BLaER1 treated with 17β-estradiol and CSF1 and Interleukin-3, amounts not matched to agents 10 nM and 100 nM (cell line): Measurements from ENCODE around the gene C9orf72.
"Not testable (repeated sequence)": the region's sequence is repeated elsewhere in the genome, so short reads cannot be mapped to it uniquely, and the experiment has no call there.

Source experiments
- H3K27ac ChIP-seq, 11 experiments: shearing (Covaris generic); formaldehyde crosslinking; 2 replicates each; pipeline ENCODE4 v1.8.1; 2022
- H3K27me3 ChIP-seq, 11 experiments: shearing (Covaris generic); formaldehyde crosslinking; 2 replicates each; pipeline ENCODE4 v1.8.1; 2022
- H3K36me3 ChIP-seq, 11 experiments: shearing (Covaris generic); formaldehyde crosslinking; 2 replicates each; pipeline ENCODE4 v1.8.1; 2022
- H3K4me1 ChIP-seq, 10 experiments: shearing (Covaris generic); formaldehyde crosslinking; 2 replicates each; pipeline ENCODE4 v1.8.1; 2022
- H3K4me2 ChIP-seq, 11 experiments: shearing (Covaris generic); formaldehyde crosslinking; 2 replicates each; pipeline ENCODE4 v1.8.1; 2022
- H3K4me3 ChIP-seq, 10 experiments: shearing (Covaris generic); formaldehyde crosslinking; 2 replicates each; pipeline ENCODE4 v1.8.1; 2022
- H3K9ac ChIP-seq, 11 experiments: shearing (Covaris generic); formaldehyde crosslinking; 2 replicates each; pipeline ENCODE4 v1.8.1; 2022
- H3K9me3 ChIP-seq, 11 experiments: shearing (Covaris generic); formaldehyde crosslinking; replicated peaks in 1 of 11; 2 replicates each; pipeline ENCODE4 v1.8.1; 2022
- H4K20me1 ChIP-seq, 11 experiments: shearing (Covaris generic); formaldehyde crosslinking; 2 replicates each; pipeline ENCODE4 v1.8.1; 2022
- Cebpa-rat ChIP-seq, 11 experiments: shearing (Covaris generic); IDR thresholded peaks; 2 replicates each; pipeline ENCODE4 v1.8.1; 2022

Gene C9orf72

DNA sequence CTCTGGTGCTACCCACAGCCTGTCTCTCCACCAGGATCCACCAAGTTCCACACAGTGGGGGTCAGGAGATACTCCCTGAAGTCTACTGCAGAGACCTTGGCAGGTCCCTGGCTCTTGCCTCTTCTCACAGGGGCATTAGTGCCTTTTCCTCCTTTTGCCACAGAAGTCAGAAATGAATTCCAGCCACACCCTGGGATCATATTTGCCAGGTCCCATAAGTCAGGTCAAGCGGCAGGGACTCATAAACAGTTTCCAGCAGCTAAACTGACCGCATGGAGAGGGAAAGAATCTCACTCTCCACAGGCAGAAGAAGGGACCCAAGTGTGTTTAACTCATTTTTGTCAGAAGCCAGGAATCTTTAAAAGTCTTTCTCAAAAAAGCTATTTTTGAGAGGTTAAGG lies 62.5 kb downstream of the C9orf72 start:
- Histone ChIP-seq H3K4me3 (no peak overlapping the region), H3K27me3 (no peaks in the 10 kb centered on the region), H3K9me3 (0 out of 22 replicates have a peak, but pooled peaks cover 0 to 4% (median 0%) of the 10 kb centered on the region in 11 experiments), H3K4me2 (no peak overlapping the region), H3K9ac (no peak overlapping the region), H3K36me3 (peaks cover 0 to 31% (median 0%) of the 10 kb centered on the region in 11 experiments; a peak in 3 of 22 replicates), H3K27ac (no peak overlapping the region), H4K20me1 (peaks cover 0 to 80% (median 0%) of the 10 kb centered on the region in 11 experiments; a peak in 3 of 22 replicates), H3K4me1 (peaks cover 0 to 20% (median 0%) of the 10 kb centered on the region in 10 experiments; a peak in 7 of 20 replicates)
- TF ChIP-seq Cebpa-rat (IDR thresholded peaks at IDR 0.05), result no peak

DNA sequence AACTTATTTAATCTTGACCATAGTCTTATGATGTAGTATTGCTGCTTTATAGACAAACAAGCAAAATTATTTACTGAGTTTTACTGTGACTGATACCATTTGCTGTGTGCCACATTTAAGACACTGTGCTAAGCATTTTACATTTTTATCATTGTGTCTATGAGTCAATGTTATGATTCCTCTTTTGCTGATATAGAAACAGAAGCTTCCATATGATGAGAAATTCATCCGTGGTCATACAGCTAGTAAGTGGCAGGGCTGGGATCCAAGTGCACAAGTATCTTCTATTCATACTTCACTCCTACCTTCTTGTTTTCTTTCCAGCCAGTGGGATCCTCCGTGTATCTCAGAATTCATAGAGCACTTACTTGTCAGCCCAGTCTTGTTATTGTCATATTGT lies 66.3 kb downstream of the C9orf72 start:
- H3K4me1 ChIP-seq, result peaks cover 0 to 46% (median under 1%) of the 10 kb centered on the region in 10 experiments; a peak in 8 of 20 replicates
- H3K27ac ChIP-seq, result no peak overlapping the region
- no peak overlapping the region for H3K4me3 ChIP-seq
- no peaks in the 10 kb centered on the region for H3K9me3 ChIP-seq
- no peak for TF ChIP-seq Cebpa-rat (IDR thresholded peaks at IDR 0.05)
- H3K36me3 ChIP-seq, result peaks cover 0 to 20% (median 0%) of the 10 kb centered on the region in 11 experiments; a peak in 3 of 22 replicates
- peak overlapping the region in 2 of 11 experiments; percentile 46 to 60; a peak in 4 of 22 replicates for H3K4me2 ChIP-seq
- H3K27me3 ChIP-seq, result no peaks in the 10 kb centered on the region
- peaks cover 0 to 62% (median 0%) of the 10 kb centered on the region in 11 experiments; a peak in 2 of 22 replicates for H4K20me1 ChIP-seq
- H3K9ac ChIP-seq, result no peak overlapping the region

- Histone ChIP-seq H3K4me3 (no peak overlapping the region), H3K4me1 (peaks cover 0 to 57% (median 3%) of the 10 kb centered on the region in 10 experiments; a peak in 9 of 20 replicates), H3K36me3 (peaks cover 0 to 13% (median 0%) of the 10 kb centered on the region in 11 experiments; a peak in 3 of 22 replicates), H4K20me1 (peaks cover 0 to 52% (median 0%) of the 10 kb centered on the region in 11 experiments; a peak in 2 of 22 replicates), H3K4me2 (no peak overlapping the region), H3K9ac (no peak overlapping the region), H3K27ac (no peak overlapping the region), H3K9me3 (peaks cover 0 to 6% (median 0%) of the 10 kb centered on the region in 11 experiments; a peak in 2 of 22 replicates), H3K27me3 (no peaks in the 10 kb centered on the region)
- TF ChIP-seq Cebpa-rat (IDR thresholded peaks at IDR 0.05), result no peak
Observed at GRCh38 chr9:27505744-27506161, 67.5 kb downstream of the C9orf72 start.

- Histone ChIP-seq H4K20me1 (peaks cover 0 to 42% (median 0%) of the 10 kb centered on the region in 11 experiments; a peak in 2 of 22 replicates), H3K9ac (no peak overlapping the region), H3K4me1 (peaks cover 0 to 66% (median 14%) of the 10 kb centered on the region in 10 experiments; a peak in 14 of 20 replicates), H3K4me2 (peak overlapping the region in 1 of 11 experiments; percentile 4; a peak in 2 of 22 replicates), H3K4me3 (no peak overlapping the region), H3K27me3 (no peaks in the 10 kb centered on the region), H3K9me3 (peaks cover 0 to 6% (median 0%) of the 10 kb centered on the region in 11 experiments; a peak in 2 of 22 replicates), H3K36me3 (peaks cover 0 to 10% (median 0%) of the 10 kb centered on the region in 11 experiments; a peak in 2 of 22 replicates), H3K27ac (no peak overlapping the region)
- no peak for TF ChIP-seq Cebpa-rat (IDR thresholded peaks at IDR 0.05)
Observed at GRCh38 chr9:27504259-27504658, 69.0 kb downstream of the C9orf72 start.

DNA sequence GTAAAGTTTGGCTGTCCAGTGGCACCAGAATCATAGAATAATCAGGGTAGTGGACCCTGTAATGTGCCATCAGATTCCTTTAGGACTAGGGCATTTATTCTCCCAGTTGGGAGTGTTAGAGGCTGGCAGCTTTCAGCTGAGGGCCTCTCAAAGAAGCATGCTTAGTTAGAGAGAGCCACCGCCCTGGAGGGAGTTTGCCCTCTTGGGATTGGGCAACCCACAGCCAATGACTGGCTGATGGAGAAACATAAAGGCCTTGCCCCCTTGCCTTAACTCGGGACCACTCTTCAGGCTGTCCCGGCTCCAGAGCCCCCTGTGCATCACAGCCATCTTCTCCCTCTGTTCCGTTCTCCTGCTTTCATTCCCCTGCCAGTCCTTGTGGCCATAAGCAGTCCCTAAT lies 69.7 kb downstream of the C9orf72 start:
- no peak overlapping the region for H3K27ac ChIP-seq
- TF ChIP-seq Cebpa-rat (IDR thresholded peaks at IDR 0.05), result no peak

GRCh38 chr9:27500902-27501301 lies 72.4 kb downstream of the C9orf72 start:
- H3K4me3 ChIP-seq, H3K27me3 ChIP-seq, H3K36me3 ChIP-seq, H3K27ac ChIP-seq, H3K9ac ChIP-seq, H3K9me3 ChIP-seq: not testable (repeated sequence)
- peak overlapping the region in 1 of 11 experiments; percentile 44; a peak in 1 of 22 replicates for H3K4me2 ChIP-seq
- H3K4me1 ChIP-seq, result peaks cover 0 to 79% (median 20%) of the 10 kb centered on the region in 10 experiments; a peak in 14 of 20 replicates
- H4K20me1 ChIP-seq, result peaks cover 0 to 38% (median 0%) of the 10 kb centered on the region in 11 experiments; a peak in 2 of 22 replicates

More for the DNA sequence above, 69.7 kb downstream of the C9orf72 start:
- no peak overlapping the region for H3K4me3 ChIP-seq
- H3K36me3 ChIP-seq, result peaks cover 0 to 10% (median 0%) of the 10 kb centered on the region in 11 experiments; a peak in 2 of 22 replicates
- peaks cover 0 to 67% (median 18%) of the 10 kb centered on the region in 10 experiments; a peak in 14 of 20 replicates for H3K4me1 ChIP-seq
- no peaks in the 10 kb centered on the region for H3K27me3 ChIP-seq
- peaks cover 0 to 40% (median 0%) of the 10 kb centered on the region in 11 experiments; a peak in 2 of 22 replicates for H4K20me1 ChIP-seq
- H3K9me3 ChIP-seq, result peaks cover 0 to 6% (median 0%) of the 10 kb centered on the region in 11 experiments; a peak in 2 of 22 replicates
- no peak overlapping the region for H3K9ac ChIP-seq
- H3K4me2 ChIP-seq, result peak overlapping the region in 3 of 11 experiments; percentile 3 to 59 (median 19); a peak in 3 of 22 replicates

DNA sequence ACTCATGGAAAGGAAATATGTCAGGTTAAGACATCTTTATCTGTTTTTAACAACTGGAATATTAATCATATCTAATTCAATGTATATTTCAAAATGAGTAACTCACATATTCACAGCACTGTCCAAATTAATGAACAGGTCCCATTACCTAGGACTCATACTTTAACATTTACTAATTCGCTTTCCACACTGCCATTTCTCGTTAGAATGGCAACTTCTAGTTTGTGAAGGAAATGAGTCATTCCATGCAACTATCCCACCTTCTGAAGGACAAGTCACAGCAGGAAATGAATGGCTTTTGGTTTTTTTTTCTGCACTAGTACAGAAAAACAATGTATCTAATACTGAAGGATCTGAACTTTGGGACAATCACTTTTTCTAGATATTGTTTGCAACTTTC lies 73.8 kb downstream of the C9orf72 start:
- peak overlapping the region in 7 of 11 experiments; percentile 29 to 86 (median 66); a peak in 13 of 22 replicates for H3K4me2 ChIP-seq
- H3K9ac ChIP-seq, result no peak overlapping the region
- peak overlapping the region in 3 of 11 experiments; percentile 18 to 32 (median 26); a peak in 3 of 22 replicates for H3K27ac ChIP-seq
- peaks cover 0 to 29% (median 0%) of the 10 kb centered on the region in 11 experiments; a peak in 2 of 22 replicates for H4K20me1 ChIP-seq
- H3K9me3 ChIP-seq, result peaks cover 5 to 19% (median 11%) of the 10 kb centered on the region in 11 experiments
- TF ChIP-seq Cebpa-rat (IDR thresholded peaks at IDR 0.05), result no peak
- H3K36me3 ChIP-seq, result peaks cover 0 to 4% (median 0%) of the 10 kb centered on the region in 11 experiments; a peak in 3 of 22 replicates
- H3K4me1 ChIP-seq, result peaks cover 0 to 87% (median 20%) of the 10 kb centered on the region in 10 experiments; a peak in 14 of 20 replicates
- no peak overlapping the region for H3K4me3 ChIP-seq
- no peaks in the 10 kb centered on the region for H3K27me3 ChIP-seq

- Histone ChIP-seq H3K36me3 (peaks cover 0 to 5% (median 0%) of the 10 kb centered on the region in 11 experiments; a peak in 4 of 22 replicates), H3K9ac (no peak overlapping the region), H4K20me1 (peaks cover 0 to 28% (median 0%) of the 10 kb centered on the region in 11 experiments; a peak in 2 of 22 replicates), H3K9me3 (peaks cover 12 to 34% (median 24%) of the 10 kb centered on the region in 11 experiments), H3K27me3 (no peaks in the 10 kb centered on the region), H3K4me3 (no peak overlapping the region), H3K27ac (no peak overlapping the region), H3K4me1 (peaks cover 0 to 73% (median 17%) of the 10 kb centered on the region in 10 experiments; a peak in 14 of 20 replicates), H3K4me2 (peak overlapping the region in 3 of 11 experiments; percentile 71 to 86 (median 78); a peak in 4 of 22 replicates)
- TF ChIP-seq Cebpa-rat (IDR thresholded peaks at IDR 0.05), result no peak
Observed at GRCh38 chr9:27497883-27498417, 75.3 kb downstream of the C9orf72 start.
